Loucy (cell line): ENCODE results near the gene NOD2.

Source experiments
- H2AFZ ChIP-seq: fragments of 200-600 bp; sonication (generic); 2 replicates; pipeline ENCODE4 v1.6.0; 2016; ENCODE audit warnings: antibody characterized with exemption, mild to moderate bottlenecking, low read length, moderate library complexity
- H3F3A ChIP-seq: fragments of 200-600 bp; 2 replicates; pipeline ENCODE4 v1.6.0; 2016; ENCODE audit warnings: antibody characterized with exemption, low read depth, mild to moderate bottlenecking
- H3K27me3 ChIP-seq: fragments of 200-600 bp; sonication (generic); 2 replicates; pipeline ENCODE4 v1.6.1; 2014; ENCODE audit warnings: low read length, mild to moderate bottlenecking; ENCODE audit not compliant: insufficient read depth, poor library complexity, severe bottlenecking
- H3K36me3 ChIP-seq: fragments of 200-600 bp; sonication (generic); 2 replicates; pipeline ENCODE4 v1.6.1; 2016; ENCODE audit warnings: low read length; ENCODE audit not compliant: insufficient read depth
- H3K4me1 ChIP-seq: fragments of 200-600 bp; sonication (generic); 2 replicates; pipeline ENCODE4 v1.5.1; 2014; ENCODE audit warnings: low read length, mild to moderate bottlenecking; ENCODE audit not compliant: insufficient read depth, poor library complexity, severe bottlenecking
- H3K4me2 ChIP-seq: fragments of 200-600 bp; sonication (generic); 2 replicates; pipeline ENCODE4 v1.6.0; 2014; ENCODE audit warnings: antibody characterized with exemption, low read length, low read depth, mild to moderate bottlenecking; ENCODE audit not compliant: poor library complexity, severe bottlenecking
- H3K4me3 ChIP-seq: fragments of 200-600 bp; sonication (generic); 2 replicates; pipeline ENCODE4 v1.5.1; 2014; ENCODE audit warnings: low read length, mild to moderate bottlenecking, mixed read lengths; ENCODE audit not compliant: poor library complexity, severe bottlenecking
- H3K79me2 ChIP-seq: fragments of 200-600 bp; sonication (generic); 2 replicates; pipeline ENCODE4 v1.6.1; 2014; ENCODE audit warnings: low read length; ENCODE audit not compliant: insufficient read depth
- H3K9ac ChIP-seq: fragments of 200-600 bp; sonication (generic); 2 replicates; pipeline ENCODE4 v1.6.0; 2014; ENCODE audit warnings: mild to moderate bottlenecking, low read depth, low read length, moderate library complexity; ENCODE audit not compliant: poor library complexity, severe bottlenecking
- H3K9me2 ChIP-seq: fragments of 200-600 bp; sonication (generic); replicated peaks from 2 replicates; pipeline ENCODE4 v1.6.1; 2016; ENCODE audit warnings: low read depth, low read length, mixed read lengths
- H3K9me3 ChIP-seq: fragments of 200-600 bp; sonication (generic); 2 replicates; pipeline ENCODE4 v1.6.1; 2014; ENCODE audit warnings: mild to moderate bottlenecking, antibody characterized with exemption, low read length, low read depth; ENCODE audit not compliant: insufficient read depth
- H4K20me1 ChIP-seq: fragments of 200-600 bp; sonication (generic); 2 replicates; pipeline ENCODE4 v1.6.0; 2014; ENCODE audit warnings: antibody characterized with exemption, low read length, mild to moderate bottlenecking; ENCODE audit not compliant: insufficient read depth, poor library complexity, severe bottlenecking
- CTCF ChIP-seq: fragments of 200-600 bp; sonication (generic); conservative IDR thresholded peaks from 2 replicates; pipeline ENCODE4 v1.5.1; 2014; ENCODE audit warnings: mild to moderate bottlenecking, antibody characterized with exemption, low read length
- EZH2phosphoT487 ChIP-seq: fragments of 200-600 bp; IDR thresholded peaks from 2 replicates; pipeline ENCODE4 v1.6.1; 2018; ENCODE audit warnings: antibody characterized with exemption, mild to moderate bottlenecking, moderate library complexity, borderline replicate concordance

Gene NOD2

GRCh38 chr16:50781043-50781442, 87.6 kb downstream of the NOD2 start:
- Histone ChIP-seq H4K20me1 (no peaks in the 10 kb centered on the region), H3K4me1 (no peaks in the 10 kb centered on the region), H2AFZ (no peak overlapping the region), H3F3A (no peaks in the 10 kb centered on the region), H3K27me3 (no peaks in the 10 kb centered on the region), H3K9me2 (no peaks in the 10 kb centered on the region), H3K4me3 (no peak overlapping the region), H3K79me2 (no peaks in the 10 kb centered on the region), H3K36me3 (peaks cover 83% of the 10 kb centered on the region; the same call in 1 of the 2 replicates), H3K9ac (no peak overlapping the region), H3K4me2 (no peak overlapping the region), H3K9me3 (no peaks in the 10 kb centered on the region)
- TF ChIP-seq CTCF = peak; percentile 46
- no peak for TF ChIP-seq EZH2phosphoT487

- no peaks in the 10 kb centered on the region for H3K4me1 ChIP-seq
- no peak overlapping the region for H2AFZ ChIP-seq
- no peak overlapping the region for H3K4me2 ChIP-seq
- peaks cover 83% of the 10 kb centered on the region; the same call in 1 of the 2 replicates for H3K36me3 ChIP-seq
- TF ChIP-seq CTCF (no peak), EZH2phosphoT487 (no peak)
- H3K27me3 ChIP-seq = no peaks in the 10 kb centered on the region
- no peak overlapping the region for H3K4me3 ChIP-seq
- no peaks in the 10 kb centered on the region for H4K20me1 ChIP-seq
- H3F3A ChIP-seq = no peaks in the 10 kb centered on the region
- no peak overlapping the region for H3K9ac ChIP-seq
- H3K9me3 ChIP-seq = no peaks in the 10 kb centered on the region
- H3K9me2 ChIP-seq = no peaks in the 10 kb centered on the region
- H3K79me2 ChIP-seq = no peaks in the 10 kb centered on the region
These were observed 88.1 kb downstream of the NOD2 start for GRCh38 chr16:50781518-50781917.
